22Rv1 (cell line): ENCODE data around the gene SRCAP.

Experiments used
- CTCF ChIP-seq: fragments of 450-650 bp; IDR thresholded peaks from 2 replicates; pipeline ENCODE4 v1.5.1; 2017; ENCODE audit warnings: mild to moderate bottlenecking
- ZFX ChIP-seq: fragments of 450-650 bp; IDR thresholded peaks from 2 replicates; pipeline ENCODE4 v1.6.1; 2017; ENCODE audit warnings: antibody characterized with exemption, borderline replicate concordance

- TF ChIP-seq CTCF (no peak), ZFX (no peak)
Observed at GRCh38 chr16:30663038-30663437, 35.9 kb upstream of the SRCAP start.
